Kidney (tissue), 14 donors: ENCODE measurements around the gene PRKAB1. TPM values are rescaled to one million over a fixed set of nuclear protein-coding genes. Genes with fewer than 3 reads are reported as not detected.

Source experiments
- DNase-seq, 5 donors: peaks; one replicate each; pipeline ENCODE4 v3.0.0-alpha.2; 2013 to 2020
- FAIRE-seq: peaks from 2 replicates; lab custom pipeline; 2012; peaks lifted over from hg19 to GRCh38; lab: Jason Lieb, UNC
- H3K27ac ChIP-seq, 2 donors: one replicate each; pipeline ENCODE4 v1.7.0; 2013; ENCODE audit warnings: low read depth in 2 of 2, low read length in 2 of 2, inconsistent platforms in 1 of 2
- H3K27me3 ChIP-seq: one replicate; pipeline ENCODE4 v1.7.1; 2013; ENCODE audit warnings: low read length, inconsistent platforms; ENCODE audit not compliant: control insufficient read depth, insufficient read depth
- H3K36me3 ChIP-seq, 3 donors: one replicate each; pipeline versions ENCODE4 v1.7.0 to v1.7.1; 2013; ENCODE audit warnings: low read length in 3 of 3, control low read depth in 1 of 3, inconsistent platforms in 1 of 3; ENCODE audit not compliant: insufficient read depth in 3 of 3, control insufficient read depth in 2 of 3
- H3K4me1 ChIP-seq, 3 donors: one replicate each; pipeline versions ENCODE4 v1.7.0 to v1.7.1; 2013; ENCODE audit warnings: low read length in 3 of 3, inconsistent platforms in 1 of 3, low read depth in 1 of 3; ENCODE audit not compliant: control insufficient read depth in 2 of 3, insufficient read depth in 2 of 3
- H3K4me3 ChIP-seq, 3 donors: one replicate each; pipeline versions ENCODE4 v1.7.0 to v1.8.1; 2013; ENCODE audit warnings: low read length in 3 of 3, control low read depth in 1 of 3, inconsistent platforms in 1 of 3
- H3K9ac ChIP-seq, 3 donors: one replicate each; pipeline versions ENCODE4 v1.7.0 to v1.7.1; 2013; ENCODE audit warnings: low read length in 3 of 3, control low read depth in 1 of 3, inconsistent platforms in 1 of 3
- H3K9me3 ChIP-seq, 3 donors: one replicate each; pipeline versions ENCODE4 v1.7.0 to v1.7.1; 2013; ENCODE audit warnings: low read length in 3 of 3, control low read depth in 1 of 3, inconsistent platforms in 1 of 3; ENCODE audit not compliant: control insufficient read depth in 2 of 3, insufficient read depth in 1 of 3
- CTCF ChIP-seq: IDR thresholded peaks from 3 replicates; pipeline ENCODE4 v1.5.1; 2012; ENCODE audit warnings: mild to moderate bottlenecking, moderate library complexity, borderline replicate concordance; ENCODE audit not compliant: insufficient read depth; ENCODE audit errors: extremely low read depth
- intact Hi-C: fragments of 100-400 bp; cut with DNase I; formaldehyde crosslinking; loops from one replicate; pipeline ENCODE4 v1.11.1; 2022
- microRNA-seq: library from miRNA; unstranded; fragments of <30 nt; microRNA quantifications from one replicate; pipeline ENCODE4 v1.2.0, GENCODE V29; 2020
- polyA plus RNA-seq: library from polyadenylated mRNA; stranded (reverse); fragments of 350-450 nt; fragmentation: Illumina TruSeq; extraction: RNeasy Lipid Tissue Mini Kit (QIAGEN cat#74804); gene quantifications from one replicate; pipeline ENCODE4 v1.2.3, GENCODE V29; 2014; ENCODE audit warnings: low read depth, low replicate concordance; ENCODE audit not compliant: insufficient read depth
- total RNA-seq: library from RNA; stranded (reverse); fragmentation: NEBNext Ultra II Directional; extraction: Animal tissue kit (Norgen Biotek cat#: 25700); gene quantifications from one replicate; pipeline ENCODE4 v1.2.1, GENCODE V29; 2021
- donor health status: control.
- donor health status: control.
- donor health status: control.
- donor health status: control.
- donor health status: control.
- donor health status: DM: yes; HTN: yes; CAD: no.
- donor health status: Normal renal cell carcinoma (clear cell type).

Gene PRKAB1
- total and polyA plus RNA-seq, 2 donors from 2014 or later: 79.9 to 165 TPM

GRCh38 chr12:119730381-119730780, 62.4 kb downstream of the PRKAB1 start:
- Histone ChIP-seq H3K4me1 (peaks cover 0 to 7% (median 5%) of the 10 kb centered on the region in 3 donors), H3K36me3 (peaks cover 0 to 14% (median 0%) of the 10 kb centered on the region in 3 donors), H3K9ac (no peak overlapping the region), H3K9me3 (no peaks in the 10 kb centered on the region), H3K27me3 (no peaks in the 10 kb centered on the region), H3K4me3 (no peak overlapping the region), H3K27ac (no peak overlapping the region)
- FAIRE-seq: no peak
- no peak for TF ChIP-seq CTCF
- no peak for DNase-seq
- intact Hi-C loops: no loop called here

Small RNA genes lying within 50 kb of the gene (microRNA-seq; reads per million reads assigned to microRNA genes)
- gene MIR1178: not detected

Other genes with a start within 250 kb of the PRKAB1 start
- 1.2 TPM for gene TMEM233, start 74.4 kb upstream of the PRKAB1 start, total RNA-seq
- 1.4 TPM for gene TMEM233, start 74.4 kb upstream of the PRKAB1 start, polyA plus RNA-seq
- 81.6 TPM for gene CIT, start 209.2 kb downstream of the PRKAB1 start, total RNA-seq
- gene CIT, start 209.2 kb downstream of the PRKAB1 start, polyA plus RNA-seq: 3.0 TPM